ENCODE measurements around the gene ZC3H7B. TPM values are rescaled to one million over a fixed set of nuclear protein-coding genes. Genes with fewer than 3 reads are reported as not detected.
"Not testable (repeated sequence)": the region's sequence is repeated elsewhere in the genome, so short reads cannot be mapped to it uniquely, and the experiment has no call there.

ZC3H7B gene
- polyA plus RNA-seq, 1 experiment: 59.4 TPM

GRCh38 chr22:41290262-41291221, 10.8 kb upstream of the ZC3H7B start:
- CTCF ChIA-PET: no interaction called here
- Histone ChIP-seq H3K36me3 (ENCODE audit: control insufficient read depth, insufficient read depth, low read length) (no peaks in the 10 kb centered on the region), H3K27me3 (ENCODE audit: control insufficient read depth, insufficient read depth, low read length) (no peaks in the 10 kb centered on the region), H3K4me3 (ENCODE audit: low read depth, low read length) (no peak overlapping the region)
- DNase-seq (ENCODE audit: low read depth): peak; percentile 82
- no peak for TF ChIP-seq CTCF (IDR thresholded peaks at IDR 0.05; ENCODE audit: insufficient read depth, low read depth, low read length)
- POLR2A ChIA-PET: no interaction called here

- DNase-seq (ENCODE audit: low read depth); H3K4me3 ChIP-seq (ENCODE audit: low read depth, low read length); H3K27me3 ChIP-seq (ENCODE audit: control insufficient read depth, insufficient read depth, low read length); CTCF ChIA-PET; H3K36me3 ChIP-seq (ENCODE audit: control insufficient read depth, insufficient read depth, low read length); POLR2A ChIA-PET: not testable (repeated sequence)
These were observed 6.5 kb upstream of the ZC3H7B start for GRCh38 chr22:41294816-41295215.

- CTCF ChIA-PET: no interaction called here
- POLR2A ChIA-PET: no interaction called here
- H3K36me3 ChIP-seq (ENCODE audit: control insufficient read depth, insufficient read depth, low read length): no peaks in the 10 kb centered on the region
- H3K27me3 ChIP-seq (ENCODE audit: control insufficient read depth, insufficient read depth, low read length): no peaks in the 10 kb centered on the region
- no peak for TF ChIP-seq CTCF (IDR thresholded peaks at IDR 0.05; ENCODE audit: insufficient read depth, low read depth, low read length)
- DNase-seq (ENCODE audit: low read depth): no peak
- no peak overlapping the region for H3K4me3 ChIP-seq (ENCODE audit: low read depth, low read length)
These were observed 4.3 kb upstream of the ZC3H7B start for GRCh38 chr22:41296826-41297667.

- Histone ChIP-seq H3K27me3 (ENCODE audit: control insufficient read depth, insufficient read depth, low read length) (no peaks in the 10 kb centered on the region), H3K36me3 (ENCODE audit: control insufficient read depth, insufficient read depth, low read length) (no peaks in the 10 kb centered on the region), H3K4me3 (ENCODE audit: low read depth, low read length) (peak overlapping the region; percentile 63)
- ChIA-PET CTCF (interaction anchor here (0.8 to 1.1 kb wide), 2 partner anchors 11 to 15 kb away, joined by 3 to 4 read pairs; partner anchors contain the start of gene RANGAP1), POLR2A (no interaction called here)
- no peak for TF ChIP-seq CTCF (IDR thresholded peaks at IDR 0.05; ENCODE audit: insufficient read depth, low read depth, low read length)
- no peak for DNase-seq (ENCODE audit: low read depth)
These were observed 664 bp upstream of the ZC3H7B start for GRCh38 chr22:41300661-41301060.

- CTCF ChIA-PET: interaction anchor here (0.7 to 1.4 kb wide), 4 partner anchors 10 to 75 kb away, joined by 3 to 4 read pairs (median 3); partner anchors contain the start of gene RANGAP1
- no peak for TF ChIP-seq CTCF (IDR thresholded peaks at IDR 0.05; ENCODE audit: insufficient read depth, low read depth, low read length)
- no peak for DNase-seq (ENCODE audit: low read depth)
These were observed 869 bp downstream of the ZC3H7B start for GRCh38 chr22:41302021-41302767.

More at GRCh38 chr22:41302021-41302767, 869 bp downstream of the ZC3H7B start:
- Histone ChIP-seq H3K27me3 (ENCODE audit: control insufficient read depth, insufficient read depth, low read length) (no peaks in the 10 kb centered on the region), H3K4me3 (ENCODE audit: low read depth, low read length) (peak overlapping the region; percentile 63), H3K36me3 (ENCODE audit: control insufficient read depth, insufficient read depth, low read length) (no peaks in the 10 kb centered on the region)
- POLR2A ChIA-PET: interaction anchor here (0.6 kb wide), 1 partner anchor 131 kb away, joined by 4 read pairs; no protein-coding TSS in a partner anchor
